RWPE2 (cell line): ENCODE results near the gene LRRC61.

Source experiments
- ATAC-seq: fragments of 200-7000 bp; cut with Tn5 transposase; 3 replicates; pipeline ENCODE4 v1.9.1; 2021; ENCODE audit warnings: low read depth
- DNase-seq: peaks from one replicate; pipeline ENCODE4 v3.0.0-alpha.2; 2020; ENCODE audit warnings: low spot score
- H3K27ac ChIP-seq: fragments of 450-650 bp; 2 replicates; pipeline ENCODE4 v1.5.1; 2017; ENCODE audit warnings: mild to moderate bottlenecking; ENCODE audit not compliant: poor library complexity, severe bottlenecking
- H3K27me3 ChIP-seq: fragments of 250-450 bp; sonication (Bioruptor Pico); 2 replicates; pipeline ENCODE4 v1.5.1; 2021; ENCODE audit warnings: mild to moderate bottlenecking, moderate library complexity; ENCODE audit not compliant: insufficient read depth, poor library complexity, severe bottlenecking
- H3K36me3 ChIP-seq: fragments of 250-450 bp; sonication (Bioruptor Pico); 2 replicates; pipeline ENCODE4 v1.5.1; 2020; ENCODE audit warnings: low read depth, mild to moderate bottlenecking, moderate library complexity
- H3K4me1 ChIP-seq: fragments of 250-450 bp; sonication (Bioruptor Pico); 2 replicates; pipeline ENCODE4 v1.5.1; 2021; ENCODE audit warnings: mild to moderate bottlenecking, moderate library complexity; ENCODE audit not compliant: insufficient read depth, poor library complexity, severe bottlenecking
- H3K4me3 ChIP-seq: fragments of 250-450 bp; sonication (Bioruptor Pico); 2 replicates; pipeline ENCODE4 v1.5.1; 2021; ENCODE audit warnings: mild to moderate bottlenecking, moderate library complexity; ENCODE audit not compliant: severe bottlenecking
- H3K9me3 ChIP-seq: fragments of 250-450 bp; sonication (Bioruptor Pico); 2 replicates; pipeline ENCODE4 v1.5.1; 2021; ENCODE audit warnings: mild to moderate bottlenecking, moderate library complexity; ENCODE audit not compliant: severe bottlenecking
- TF ChIP-seq, protein P1 (sequence below): fragments of 450-650 bp; IDR thresholded peaks from one replicate; pipeline ENCODE4 v1.5.1; 2017; ENCODE audit warnings: mild to moderate bottlenecking, moderate library complexity; ENCODE audit not compliant: poor library complexity, severe bottlenecking

The LRRC61 gene

DNA sequence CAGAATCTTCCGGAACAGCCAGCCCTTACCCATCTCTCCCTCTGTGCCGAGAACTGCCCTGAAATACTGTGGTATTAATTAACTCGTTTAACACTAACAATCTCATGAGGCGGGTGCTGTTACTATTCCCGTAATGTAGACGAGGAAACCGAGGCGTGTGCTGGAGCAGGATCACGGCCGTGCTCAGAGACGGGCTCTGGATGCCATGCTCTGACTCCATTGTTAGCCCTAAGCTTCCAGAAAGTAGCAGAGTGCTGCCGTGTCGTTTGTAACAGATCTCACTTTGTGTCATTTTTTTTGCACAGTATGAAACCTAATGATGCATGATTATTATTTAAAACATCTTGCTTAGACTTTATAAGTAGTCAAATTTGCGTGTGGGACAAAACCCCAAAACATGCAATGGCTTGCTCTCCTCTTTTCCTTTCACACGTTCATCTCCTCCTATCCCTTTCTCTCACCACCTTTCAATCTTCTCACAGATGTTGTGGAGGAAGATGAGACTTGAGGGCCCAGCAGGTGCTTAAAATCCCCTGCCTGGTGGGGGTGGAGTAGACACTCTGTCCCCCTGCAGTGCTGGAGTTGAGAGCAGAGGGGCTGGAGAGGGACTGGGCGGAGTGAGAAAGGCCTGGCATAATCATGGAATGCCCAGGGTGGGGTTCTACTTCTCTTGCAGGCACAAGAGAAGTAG, 672 bp downstream of the LRRC61 start:
- Histone ChIP-seq H3K9me3 (no peaks in the 10 kb centered on the region), H3K36me3 (peaks cover 28% of the 10 kb centered on the region), H3K27ac (peak overlapping the region; percentile 58), H3K27me3 (no peaks in the 10 kb centered on the region), H3K4me3 (peak overlapping the region; percentile 83), H3K4me1 (peaks cover 7% of the 10 kb centered on the region)
- ATAC-seq (peak; percentile 64), DNase-seq (no peak)
- TF ChIP-seq, protein P1, sequence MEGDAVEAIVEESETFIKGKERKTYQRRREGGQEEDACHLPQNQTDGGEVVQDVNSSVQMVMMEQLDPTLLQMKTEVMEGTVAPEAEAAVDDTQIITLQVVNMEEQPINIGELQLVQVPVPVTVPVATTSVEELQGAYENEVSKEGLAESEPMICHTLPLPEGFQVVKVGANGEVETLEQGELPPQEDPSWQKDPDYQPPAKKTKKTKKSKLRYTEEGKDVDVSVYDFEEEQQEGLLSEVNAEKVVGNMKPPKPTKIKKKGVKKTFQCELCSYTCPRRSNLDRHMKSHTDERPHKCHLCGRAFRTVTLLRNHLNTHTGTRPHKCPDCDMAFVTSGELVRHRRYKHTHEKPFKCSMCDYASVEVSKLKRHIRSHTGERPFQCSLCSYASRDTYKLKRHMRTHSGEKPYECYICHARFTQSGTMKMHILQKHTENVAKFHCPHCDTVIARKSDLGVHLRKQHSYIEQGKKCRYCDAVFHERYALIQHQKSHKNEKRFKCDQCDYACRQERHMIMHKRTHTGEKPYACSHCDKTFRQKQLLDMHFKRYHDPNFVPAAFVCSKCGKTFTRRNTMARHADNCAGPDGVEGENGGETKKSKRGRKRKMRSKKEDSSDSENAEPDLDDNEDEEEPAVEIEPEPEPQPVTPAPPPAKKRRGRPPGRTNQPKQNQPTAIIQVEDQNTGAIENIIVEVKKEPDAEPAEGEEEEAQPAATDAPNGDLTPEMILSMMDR = peak; percentile 15

DNA sequence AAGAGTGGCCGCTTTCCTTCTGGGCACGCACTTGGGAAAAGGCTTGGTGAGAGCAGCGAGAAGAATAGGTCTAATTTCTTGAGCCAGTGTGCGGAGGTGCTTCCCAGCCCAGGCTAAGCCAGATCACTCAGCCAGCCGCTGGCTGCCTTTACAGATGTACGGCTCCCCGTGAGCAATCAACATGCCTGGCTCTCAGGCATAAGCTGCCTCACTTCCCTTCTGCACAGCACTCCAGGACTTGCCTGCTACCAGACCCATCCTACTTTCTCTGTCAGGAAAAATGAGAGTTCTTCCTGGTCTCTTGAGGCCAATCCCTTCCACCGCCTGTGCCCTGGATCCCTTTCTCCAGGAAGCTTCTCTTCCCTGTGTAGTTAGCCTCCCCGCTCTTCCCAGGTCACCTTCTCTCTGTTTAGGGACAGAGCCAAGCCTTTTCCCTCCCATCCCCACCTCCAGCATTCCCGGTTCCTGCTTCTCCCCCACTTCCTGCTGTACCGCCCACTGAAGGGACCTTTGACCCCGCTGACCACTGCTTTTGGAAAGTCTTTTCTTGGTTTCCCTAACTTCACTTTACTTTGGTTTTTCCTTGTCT, 1.3 kb downstream of the LRRC61 start:
- Histone ChIP-seq H3K27me3 (no peaks in the 10 kb centered on the region), H3K36me3 (peaks cover 30% of the 10 kb centered on the region), H3K4me3 (peak overlapping the region; percentile 83), H3K4me1 (peaks cover 7% of the 10 kb centered on the region), H3K9me3 (no peaks in the 10 kb centered on the region), H3K27ac (peak overlapping the region; percentile 58)
- ATAC-seq = peak; percentile 50
- TF ChIP-seq, protein P1 = no peak
- DNase-seq = no peak

DNA sequence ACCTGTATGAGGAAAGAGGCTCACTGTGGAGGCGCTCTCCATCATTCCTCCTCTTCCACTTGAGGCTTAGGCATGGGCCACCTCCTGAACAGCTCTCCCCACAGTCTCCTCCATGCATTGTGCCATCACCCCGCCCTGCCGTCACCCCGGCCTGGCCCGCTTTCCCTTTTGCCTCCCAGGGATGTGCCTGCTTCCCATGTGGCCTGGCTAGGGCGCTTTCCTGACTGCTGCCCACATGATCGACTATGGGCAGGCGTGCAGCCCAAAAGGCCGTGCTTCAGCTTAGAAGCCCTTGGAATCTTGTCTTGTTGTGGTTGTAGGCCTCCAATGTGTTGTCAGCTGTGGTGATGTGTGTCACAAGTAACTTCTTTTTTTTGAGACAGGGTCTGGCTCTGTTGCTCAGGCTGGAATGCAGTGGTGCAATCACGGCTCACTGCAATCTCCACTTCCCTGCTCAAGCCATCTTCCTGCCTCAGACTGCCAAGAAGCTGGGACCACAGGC, 2.0 kb downstream of the LRRC61 start:
- Histone ChIP-seq H3K4me3 (no peak overlapping the region), H3K36me3 (peaks cover 30% of the 10 kb centered on the region), H3K9me3 (no peaks in the 10 kb centered on the region), H3K27me3 (no peaks in the 10 kb centered on the region), H3K4me1 (peaks cover 7% of the 10 kb centered on the region), H3K27ac (peak overlapping the region; percentile 58)
- ATAC-seq = no peak
- DNase-seq = no peak
- TF ChIP-seq, protein P1 = no peak

DNA sequence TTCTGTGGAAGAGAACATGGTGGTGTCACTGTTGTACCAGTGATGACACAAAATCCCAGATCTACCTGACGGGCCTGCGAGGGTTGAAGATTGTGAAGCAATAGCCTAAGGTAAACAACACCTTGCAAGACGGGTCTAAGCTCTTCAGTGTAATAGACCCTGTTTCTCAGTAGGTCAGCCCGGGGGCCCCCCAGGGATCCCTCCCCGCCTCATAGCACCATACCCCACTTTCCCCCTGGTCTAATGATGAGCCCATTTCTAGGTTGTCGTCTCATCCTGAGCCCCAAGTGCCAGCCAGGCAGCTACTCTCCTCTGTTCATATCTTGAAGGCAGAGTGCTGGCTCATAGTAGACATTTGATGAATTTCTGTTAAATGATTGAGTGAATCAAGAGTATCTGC, 2.7 kb downstream of the LRRC61 start:
- no peaks in the 10 kb centered on the region for H3K27me3 ChIP-seq
- H3K9me3 ChIP-seq = no peaks in the 10 kb centered on the region
- TF ChIP-seq, protein P1 = no peak
- no peak for DNase-seq
- H3K27ac ChIP-seq = no peak overlapping the region
- H3K4me3 ChIP-seq = no peak overlapping the region
- H3K36me3 ChIP-seq = peaks cover 30% of the 10 kb centered on the region
- no peak for ATAC-seq
- H3K4me1 ChIP-seq = peaks cover 7% of the 10 kb centered on the region
